ENCODE data around the gene TRAF3IP3. TPM values are rescaled to one million over a fixed set of nuclear protein-coding genes. Genes with fewer than 3 reads are reported as not detected.

Gene TRAF3IP3
- total RNA-seq, 1 donor: not detected

GRCh38 chr1:209742409-209743144 lies 13.3 kb upstream of the TRAF3IP3 start:
- H3K4me3 ChIP-seq (ENCODE audit: low read depth, low read length): peak overlapping the region; percentile 29
- peak; percentile 85 for DNase-seq (ENCODE audit: low read depth)
- TF ChIP-seq, protein P1, sequence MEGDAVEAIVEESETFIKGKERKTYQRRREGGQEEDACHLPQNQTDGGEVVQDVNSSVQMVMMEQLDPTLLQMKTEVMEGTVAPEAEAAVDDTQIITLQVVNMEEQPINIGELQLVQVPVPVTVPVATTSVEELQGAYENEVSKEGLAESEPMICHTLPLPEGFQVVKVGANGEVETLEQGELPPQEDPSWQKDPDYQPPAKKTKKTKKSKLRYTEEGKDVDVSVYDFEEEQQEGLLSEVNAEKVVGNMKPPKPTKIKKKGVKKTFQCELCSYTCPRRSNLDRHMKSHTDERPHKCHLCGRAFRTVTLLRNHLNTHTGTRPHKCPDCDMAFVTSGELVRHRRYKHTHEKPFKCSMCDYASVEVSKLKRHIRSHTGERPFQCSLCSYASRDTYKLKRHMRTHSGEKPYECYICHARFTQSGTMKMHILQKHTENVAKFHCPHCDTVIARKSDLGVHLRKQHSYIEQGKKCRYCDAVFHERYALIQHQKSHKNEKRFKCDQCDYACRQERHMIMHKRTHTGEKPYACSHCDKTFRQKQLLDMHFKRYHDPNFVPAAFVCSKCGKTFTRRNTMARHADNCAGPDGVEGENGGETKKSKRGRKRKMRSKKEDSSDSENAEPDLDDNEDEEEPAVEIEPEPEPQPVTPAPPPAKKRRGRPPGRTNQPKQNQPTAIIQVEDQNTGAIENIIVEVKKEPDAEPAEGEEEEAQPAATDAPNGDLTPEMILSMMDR (IDR thresholded peaks at IDR 0.05; ENCODE audit: insufficient read depth, low read length): no peak

GRCh38 chr1:209743145-209743482 lies 12.7 kb upstream of the TRAF3IP3 start:
- TF ChIP-seq, protein P1 (IDR thresholded peaks at IDR 0.05; ENCODE audit: insufficient read depth, low read length): no peak
- H3K4me3 ChIP-seq (ENCODE audit: low read depth, low read length): no peak overlapping the region
- peak; percentile 93 for DNase-seq (ENCODE audit: low read depth)

DNA sequence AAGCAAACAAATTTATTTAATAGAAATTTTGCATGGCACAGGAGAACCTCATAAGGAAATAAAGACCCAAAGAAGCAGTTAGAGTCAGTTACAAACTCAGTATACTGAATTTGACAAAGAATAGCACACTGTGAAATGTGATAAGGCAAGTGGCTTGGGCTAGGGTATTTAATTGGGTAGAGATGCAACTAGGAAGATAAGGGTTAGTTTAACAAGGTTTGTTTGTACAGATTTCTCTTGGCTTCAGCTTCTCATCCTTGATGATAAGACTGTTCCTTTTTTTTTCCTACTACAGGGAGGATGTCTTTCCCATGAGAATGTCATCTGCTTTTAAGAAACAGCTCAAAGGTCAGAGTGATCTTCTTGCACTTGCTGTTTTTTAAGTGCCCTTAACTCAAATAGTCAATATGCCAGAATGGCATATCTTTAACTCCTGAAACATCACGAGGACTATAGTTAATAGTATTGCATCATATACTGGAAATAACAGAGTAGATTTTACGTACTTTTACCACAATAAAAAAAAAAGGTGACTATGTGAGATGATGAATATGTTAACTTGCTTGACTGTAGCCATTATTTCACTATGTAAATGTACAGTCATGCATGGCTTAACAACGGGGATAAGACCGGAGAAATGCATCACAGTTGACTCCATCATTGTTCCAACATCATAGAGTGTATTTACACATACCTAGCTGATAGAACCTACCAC lies 9.2 kb upstream of the TRAF3IP3 start:
- peak; percentile 26 for DNase-seq (ENCODE audit: low read depth)
- TF ChIP-seq, protein P1 (IDR thresholded peaks at IDR 0.05; ENCODE audit: insufficient read depth, low read length): no peak
- no peak overlapping the region for H3K4me3 ChIP-seq (ENCODE audit: low read depth, low read length)

GRCh38 chr1:209747580-209748262 lies 8.1 kb upstream of the TRAF3IP3 start:
- TF ChIP-seq, protein P1 (IDR thresholded peaks at IDR 0.05; ENCODE audit: insufficient read depth, low read length): peak; percentile 83
- DNase-seq (ENCODE audit: low read depth): peak; percentile 95
- H3K4me3 ChIP-seq (ENCODE audit: low read depth, low read length): peak overlapping the region; percentile 38

GRCh38 chr1:209748620-209749019 lies 7.2 kb upstream of the TRAF3IP3 start:
- TF ChIP-seq, protein P1 (IDR thresholded peaks at IDR 0.05; ENCODE audit: insufficient read depth, low read length): no peak
- no peak overlapping the region for H3K4me3 ChIP-seq (ENCODE audit: low read depth, low read length)
- no peak for DNase-seq (ENCODE audit: low read depth)

GRCh38 chr1:209749205-209749604 lies 6.6 kb upstream of the TRAF3IP3 start:
- no peak for DNase-seq (ENCODE audit: low read depth)
- TF ChIP-seq, protein P1 (IDR thresholded peaks at IDR 0.05; ENCODE audit: insufficient read depth, low read length): no peak
- H3K4me3 ChIP-seq (ENCODE audit: low read depth, low read length): no peak overlapping the region
